IPS-NIHi7 (cell line): ENCODE data around the gene IREB2.

Experiments used
- DNase-seq: peaks from one replicate; pipeline ENCODE4 v3.0.0; 2012; ENCODE audit warnings: mixed read lengths; ENCODE audit errors: extremely low spot score

IREB2 gene

DNA sequence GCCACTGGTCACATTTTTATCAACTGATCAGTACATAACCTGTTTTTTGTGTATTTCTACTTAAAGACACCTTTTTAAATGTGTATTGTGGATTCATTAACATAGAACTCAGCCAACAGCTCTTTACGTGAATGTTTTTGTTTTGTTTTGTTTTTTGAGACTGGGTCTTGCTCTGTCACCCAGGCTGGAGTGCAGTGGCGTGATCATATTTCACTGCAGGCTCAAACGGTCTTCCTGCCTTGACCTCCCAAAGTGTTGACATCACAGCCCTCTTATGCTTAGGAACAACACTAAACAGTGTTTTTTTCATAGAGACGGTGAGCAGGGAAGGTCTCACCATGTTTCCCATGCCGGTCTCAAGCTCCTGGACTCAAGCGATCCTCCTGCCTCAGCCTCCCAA lies 112.2 kb downstream of the IREB2 start:
- DNase-seq, result no peak

GRCh38 chr15:78550815-78551214 lies 112.8 kb downstream of the IREB2 start:
- DNase-seq, result no peak
